K562 (cell line): ENCODE results near the gene OLFML1. TPM values are rescaled to one million over a fixed set of nuclear protein-coding genes. Genes with fewer than 3 reads are reported as not detected.

Experiments used
- ATAC-seq: fragments of 200-7000 bp; cut with Tn5 transposase; 3 replicates; pipeline ENCODE4 v1.9.1; 2020; ENCODE audit warnings: moderate library complexity
- BruUV-seq: library from RNA; stranded (reverse); fragments of 400-500 nt; replicated peaks from 2 replicates; lab custom pipeline; 2021; lab: Mats Ljungman, UMichigan
- CTCF ChIA-PET: fragments of 300-600 bp; formaldehyde crosslinking; extraction: SDS; loops from one replicate; lab custom pipeline; 2021; ENCODE audit warnings: low intra/inter-chr PET ratio; lab: Yijun Ruan, JAX
- POLR2A ChIA-PET: fragments of 300-600, 350-650 bp; sonication (Branson Sonifier 250); formaldehyde crosslinking; extraction: SDS; loops from one replicate; lab custom pipeline; 2021; ENCODE audit warnings: antibody characterized with exemption, inconsistent platforms; lab: Yijun Ruan, JAX
- DNase-seq, 4 experiments: peaks; one replicate each; pipeline versions ENCODE4 v3.0.0 to v3.0.0-alpha.2; 2011 to 2018; ENCODE audit warnings: low spot score in 3 of 4, mixed read lengths in 3 of 4; ENCODE audit errors: extremely low read depth in 1 of 4
- FAIRE-seq: peaks from 2 replicates; lab custom pipeline; 2011; peaks lifted over from hg19 to GRCh38; lab: Jason Lieb, UNC
- H2AFZ ChIP-seq: 2 replicates; pipeline ENCODE4 v1.6.0; 2011; ENCODE audit warnings: low read depth, low read length, control low read depth, inconsistent platforms
- H3K27ac ChIP-seq: fragments of 200-600 bp; 3 replicates; pipeline ENCODE4 v1.8.0; 2011; ENCODE audit warnings: low read depth, mild to moderate bottlenecking, control low read depth, inconsistent platforms, low read length, moderate library complexity, mixed read lengths; ENCODE audit errors: extremely low read depth
- H3K27me3 ChIP-seq, 2 experiments: fragments of 300-600 bp in 1 of 2; 2 replicates in 1 of 2; 3 replicates in 1 of 2; pipeline versions ENCODE4 v1.6.0 to v1.8.0; 2011; ENCODE audit warnings: inconsistent platforms in 2 of 2, low read length in 2 of 2, mild to moderate bottlenecking in 1 of 2, mixed read lengths in 1 of 2, moderate library complexity in 1 of 2; ENCODE audit not compliant: control insufficient read depth in 2 of 2, insufficient read depth in 2 of 2
- H3K36me3 ChIP-seq: fragments of 300-600 bp; 3 replicates; pipeline ENCODE4 v1.8.0; 2011; ENCODE audit warnings: mild to moderate bottlenecking, low read length, inconsistent platforms; ENCODE audit not compliant: control insufficient read depth, insufficient read depth
- H3K4me1 ChIP-seq, 2 experiments: fragments of 200-600 bp in 1 of 2; replicated peaks in 1 of 2; 2 replicates in 1 of 2; 3 replicates in 1 of 2; pipeline versions ENCODE4 v1.5.1 to v1.8.0; 2011; ENCODE audit warnings: inconsistent platforms in 2 of 2, low read length in 2 of 2, mild to moderate bottlenecking in 1 of 2, mixed read lengths in 1 of 2, moderate library complexity in 1 of 2; ENCODE audit not compliant: control insufficient read depth in 2 of 2, insufficient read depth in 2 of 2
- H3K4me2 ChIP-seq: 2 replicates; pipeline ENCODE4 v1.6.1; 2011; ENCODE audit warnings: low read length, control low read depth, inconsistent platforms, mixed read lengths; ENCODE audit not compliant: insufficient read depth
- H3K4me3 ChIP-seq: fragments of 200-600 bp; sonication (generic), shearing (Covaris generic); 2 replicates; pipeline ENCODE4 v1.5.1; 2016; ENCODE audit warnings: control low read depth, inconsistent platforms
- H3K79me2 ChIP-seq: fragments of 200-600 bp; 3 replicates; pipeline ENCODE4 v1.8.0; 2011; ENCODE audit warnings: low read length, inconsistent platforms; ENCODE audit not compliant: control insufficient read depth, insufficient read depth
- H3K9ac ChIP-seq, 2 experiments: 2 replicates each; pipeline versions ENCODE4 v1.6.0 to v1.6.1; 2011; ENCODE audit warnings: low read depth in 2 of 2, low read length in 2 of 2, control low read depth in 1 of 2, inconsistent platforms in 1 of 2, mild to moderate bottlenecking in 1 of 2, mixed read lengths in 1 of 2; ENCODE audit not compliant: insufficient read depth in 1 of 2
- H3K9me1 ChIP-seq: one replicate; pipeline ENCODE4 v1.6.0; 2011; ENCODE audit warnings: inconsistent platforms, mild to moderate bottlenecking, low read length, moderate library complexity; ENCODE audit not compliant: control insufficient read depth, insufficient read depth
- H3K9me3 ChIP-seq: replicated peaks from 2 replicates; pipeline ENCODE4 v1.5.1; 2011; ENCODE audit warnings: low read depth, low read length, inconsistent platforms; ENCODE audit not compliant: control insufficient read depth, insufficient read depth
- H4K20me1 ChIP-seq: replicated peaks from 2 replicates; pipeline ENCODE4 v1.6.1; 2011; ENCODE audit warnings: low read length, inconsistent platforms, mixed read lengths; ENCODE audit not compliant: control insufficient read depth, insufficient read depth
- CEBPG ChIP-seq, 3 experiments: fragments of 200-800 bp in 1 of 3; sonication (Bioruptor generic) in 1 of 3; sonication (generic) in 1 of 3; formaldehyde crosslinking in 1 of 3; IDR thresholded peaks in 2 of 3; conservative IDR thresholded peaks in 1 of 3; 2 replicates each; pipeline versions ENCODE4 v1.6.1 to v1.8.0; 2016 to 2022; ENCODE audit warnings: missing compliant biosample characterization in 2 of 3, missing genetic modification characterization in 2 of 3, mild to moderate bottlenecking in 1 of 3, missing genetic modification reagents in 1 of 3
- CXXC5 ChIP-seq: fragments of 250-450 bp; sonication (Bioruptor Pico); IDR thresholded peaks from 2 replicates; pipeline ENCODE4 v1.8.0; 2022; ENCODE audit warnings: inconsistent platforms, mild to moderate bottlenecking, moderate library complexity
- ETS2 ChIP-seq: IDR thresholded peaks from 2 replicates; pipeline ENCODE4 v1.6.1; 2016; ENCODE audit warnings: borderline replicate concordance, missing genetic modification characterization, mild to moderate bottlenecking, moderate library complexity, missing compliant biosample characterization; ENCODE audit not compliant: poor library complexity, severe bottlenecking
- HNRNPUL1 ChIP-seq: fragments of 200-400 bp; formaldehyde crosslinking; IDR thresholded peaks from 2 replicates; pipeline ENCODE4 v1.6.1; 2017; ENCODE audit warnings: low read length
- SP2 ChIP-seq: IDR thresholded peaks from 2 replicates; pipeline ENCODE4 v1.6.1; 2011; ENCODE audit warnings: mild to moderate bottlenecking, low read depth, low read length, moderate library complexity; ENCODE audit not compliant: poor library complexity, severe bottlenecking; ENCODE audit errors: extremely low read depth
- TEAD4 ChIP-seq, 2 experiments: sonication (generic) in 1 of 2; formaldehyde crosslinking in 1 of 2; IDR thresholded peaks; 2 replicates each; pipeline versions ENCODE4 v1.6.1 to v1.8.0; 2012 to 2022; ENCODE audit warnings: borderline replicate concordance in 1 of 2, inconsistent platforms in 1 of 2, low read length in 1 of 2, mild to moderate bottlenecking in 1 of 2, missing genetic modification reagents in 1 of 2
- ZFP1 ChIP-seq: fragments of 450-650 bp; formaldehyde crosslinking; IDR thresholded peaks from 2 replicates; pipeline ENCODE4 v1.4.0; 2020; ENCODE audit warnings: mild to moderate bottlenecking, mixed read lengths
- WGBS: fragments of 100-300 bp; shearing (Covaris generic); methylation state at CpG from one replicate; pipeline ENCODE4 v1.1.6; 2016; ENCODE audit warnings: low coverage, mixed read lengths; ENCODE audit not compliant: insufficient coverage; ENCODE audit errors: missing lambda C conversion rate; 5-methylcytosine and 5-hydroxymethylcytosine counted together
- in situ Hi-C: fragments of 300-500 bp; cut with MboI; formaldehyde crosslinking; loops from 4 replicates; pipeline ENCODE4 v1.15.0; 2018; ENCODE audit warnings: inconsistent platforms, mixed read lengths
- intact Hi-C: fragments of 100-400 bp; cut with micrococcal nuclease; formaldehyde crosslinking; loops from 2 replicates; pipeline ENCODE4 v1.14.2; 2022
- polyA plus RNA-seq, 8 experiments: library from polyadenylated mRNA; depleted of rRNA in 4 of 8; stranded (reverse) in 5 of 8; unstranded in 3 of 8; fragments of >200 nt; fragmentation: Nextera tagmentation in 2 of 8; fragmentation: Illumina TruSeq in 1 of 8; extraction: Ambion mirVana in 2 of 8; extraction: Trizol in 1 of 8; gene quantifications; 2 replicates each; pipeline versions ENCODE4 v1.2.1 to v1.2.3, GENCODE V29; 2011 to 2014; ENCODE audit warnings: inconsistent platforms in 1 of 8, missing spikeins in 1 of 8
- total RNA-seq, 7 experiments: library from RNA; depleted of rRNA in 6 of 7; stranded (reverse); fragments of >200 nt in 6 of 7; fragmentation: Illumina TruSeq in 2 of 7; extraction: Trizol in 2 of 7; gene quantifications; 2 replicates each; pipeline versions ENCODE4 v1.2.1 to v1.2.3, GENCODE V29; 2011 to 2021; ENCODE audit warnings: low replicate concordance in 1 of 7
- TF ChIP-seq, protein P1 (sequence below): IDR thresholded peaks from 2 replicates; pipeline ENCODE4 v1.6.1; 2014; ENCODE audit warnings: antibody characterized with exemption
- TF ChIP-seq, protein P2 (sequence below): fragments of 200-400 bp; formaldehyde crosslinking; IDR thresholded peaks from 2 replicates; pipeline ENCODE4 v1.6.1; 2017; ENCODE audit warnings: mild to moderate bottlenecking, low read depth, low read length, moderate library complexity

The OLFML1 gene
- total and polyA plus RNA-seq, 9 of the 15 experiments (the other 6 are each of a cell fraction or from before 2014, with no cell fraction given) = not detected

DNA sequence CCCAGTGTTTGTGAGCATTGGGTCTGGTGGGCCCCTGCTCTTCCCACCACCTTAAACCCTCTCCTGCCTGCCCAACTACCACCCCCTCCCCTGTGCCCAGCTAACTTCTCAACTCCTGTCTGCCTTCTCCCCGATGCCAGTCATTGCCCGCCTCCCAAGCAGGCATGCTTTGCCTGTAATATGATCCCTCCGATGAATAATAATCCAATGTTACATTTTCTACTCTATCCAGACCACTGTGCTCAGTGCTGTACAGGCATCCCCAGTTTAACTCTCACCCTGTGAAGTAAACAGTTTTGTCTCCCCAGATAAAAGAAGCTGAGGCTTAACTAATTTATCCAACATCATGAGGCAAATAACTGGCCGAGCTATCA lies 35.5 kb upstream of the OLFML1 start:
- BruUV-seq = no TSS peak
- Histone ChIP-seq H2AFZ (no peak overlapping the region), H3K79me2 (no peaks in the 10 kb centered on the region), H3K9ac (no peak overlapping the region), H3K27ac (no peak overlapping the region), H4K20me1 (no peaks in the 10 kb centered on the region), H3K4me1 (no peaks in the 10 kb centered on the region), H3K27me3 (peaks cover 0 to 8% of the 10 kb centered on the region in 2 experiments; a peak in 3 of 5 replicates), H3K4me3 (no peak overlapping the region), H3K9me3 (no peaks in the 10 kb centered on the region), H3K4me2 (no peak overlapping the region), H3K36me3 (no peaks in the 10 kb centered on the region), H3K9me1 (no peaks in the 10 kb centered on the region)
- intact Hi-C loops = no loop called here
- POLR2A ChIA-PET = no interaction called here
- ATAC-seq = no peak
- FAIRE-seq = no peak
- TF ChIP-seq ZFP1 (CRISPR knock-in tag) = no peak
- TF ChIP-seq, protein P1, sequence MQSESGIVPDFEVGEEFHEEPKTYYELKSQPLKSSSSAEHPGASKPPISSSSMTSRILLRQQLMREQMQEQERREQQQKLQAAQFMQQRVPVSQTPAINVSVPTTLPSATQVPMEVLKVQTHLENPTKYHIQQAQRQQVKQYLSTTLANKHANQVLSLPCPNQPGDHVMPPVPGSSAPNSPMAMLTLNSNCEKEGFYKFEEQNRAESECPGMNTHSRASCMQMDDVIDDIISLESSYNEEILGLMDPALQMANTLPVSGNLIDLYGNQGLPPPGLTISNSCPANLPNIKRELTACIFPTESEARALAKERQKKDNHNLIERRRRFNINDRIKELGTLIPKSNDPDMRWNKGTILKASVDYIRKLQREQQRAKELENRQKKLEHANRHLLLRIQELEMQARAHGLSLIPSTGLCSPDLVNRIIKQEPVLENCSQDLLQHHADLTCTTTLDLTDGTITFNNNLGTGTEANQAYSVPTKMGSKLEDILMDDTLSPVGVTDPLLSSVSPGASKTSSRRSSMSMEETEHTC = no peak
- no peak for TF ChIP-seq SP2
- no peak for TF ChIP-seq ETS2 (tag)
- no peak for TF ChIP-seq CEBPG (CRISPR knock-in tag; IDR thresholded peaks at IDR 0.05)
- no peak for TF ChIP-seq CEBPG (tag; conservative IDR thresholded peaks at IDR 0.05 in 1 of 2, IDR thresholded peaks at IDR 0.05 in 1 of 2)
- TF ChIP-seq, protein P2, sequence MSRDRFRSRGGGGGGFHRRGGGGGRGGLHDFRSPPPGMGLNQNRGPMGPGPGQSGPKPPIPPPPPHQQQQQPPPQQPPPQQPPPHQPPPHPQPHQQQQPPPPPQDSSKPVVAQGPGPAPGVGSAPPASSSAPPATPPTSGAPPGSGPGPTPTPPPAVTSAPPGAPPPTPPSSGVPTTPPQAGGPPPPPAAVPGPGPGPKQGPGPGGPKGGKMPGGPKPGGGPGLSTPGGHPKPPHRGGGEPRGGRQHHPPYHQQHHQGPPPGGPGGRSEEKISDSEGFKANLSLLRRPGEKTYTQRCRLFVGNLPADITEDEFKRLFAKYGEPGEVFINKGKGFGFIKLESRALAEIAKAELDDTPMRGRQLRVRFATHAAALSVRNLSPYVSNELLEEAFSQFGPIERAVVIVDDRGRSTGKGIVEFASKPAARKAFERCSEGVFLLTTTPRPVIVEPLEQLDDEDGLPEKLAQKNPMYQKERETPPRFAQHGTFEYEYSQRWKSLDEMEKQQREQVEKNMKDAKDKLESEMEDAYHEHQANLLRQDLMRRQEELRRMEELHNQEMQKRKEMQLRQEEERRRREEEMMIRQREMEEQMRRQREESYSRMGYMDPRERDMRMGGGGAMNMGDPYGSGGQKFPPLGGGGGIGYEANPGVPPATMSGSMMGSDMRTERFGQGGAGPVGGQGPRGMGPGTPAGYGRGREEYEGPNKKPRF = no peak
- TF ChIP-seq TEAD4 (IDR thresholded peaks at IDR 0.05; ENCODE audit: low read length) = no peak
- no peak for TF ChIP-seq TEAD4 (CRISPR knock-in tag; IDR thresholded peaks at IDR 0.05; ENCODE audit: borderline replicate concordance)
- TF ChIP-seq CXXC5 = no peak
- TF ChIP-seq HNRNPUL1 = no peak
- no peak for DNase-seq
- in situ Hi-C loops = loop anchor here (10.0 kb wide), 1 partner anchor 355 kb away; no protein-coding TSS in a partner anchor
- 0% methylated on average over 4 of the region's 4 CpGs for WGBS
- CTCF ChIA-PET = no interaction called here
